ENCODE measurements around the gene PIK3C2A.
A peak's percentile ranks its signal among the peaks of the same experiment; 100 is the strongest.
"Not testable (repeated sequence)": the region's sequence is repeated elsewhere in the genome, so short reads cannot be mapped to it uniquely, and the experiment has no call there.

Gene PIK3C2A, protein sequence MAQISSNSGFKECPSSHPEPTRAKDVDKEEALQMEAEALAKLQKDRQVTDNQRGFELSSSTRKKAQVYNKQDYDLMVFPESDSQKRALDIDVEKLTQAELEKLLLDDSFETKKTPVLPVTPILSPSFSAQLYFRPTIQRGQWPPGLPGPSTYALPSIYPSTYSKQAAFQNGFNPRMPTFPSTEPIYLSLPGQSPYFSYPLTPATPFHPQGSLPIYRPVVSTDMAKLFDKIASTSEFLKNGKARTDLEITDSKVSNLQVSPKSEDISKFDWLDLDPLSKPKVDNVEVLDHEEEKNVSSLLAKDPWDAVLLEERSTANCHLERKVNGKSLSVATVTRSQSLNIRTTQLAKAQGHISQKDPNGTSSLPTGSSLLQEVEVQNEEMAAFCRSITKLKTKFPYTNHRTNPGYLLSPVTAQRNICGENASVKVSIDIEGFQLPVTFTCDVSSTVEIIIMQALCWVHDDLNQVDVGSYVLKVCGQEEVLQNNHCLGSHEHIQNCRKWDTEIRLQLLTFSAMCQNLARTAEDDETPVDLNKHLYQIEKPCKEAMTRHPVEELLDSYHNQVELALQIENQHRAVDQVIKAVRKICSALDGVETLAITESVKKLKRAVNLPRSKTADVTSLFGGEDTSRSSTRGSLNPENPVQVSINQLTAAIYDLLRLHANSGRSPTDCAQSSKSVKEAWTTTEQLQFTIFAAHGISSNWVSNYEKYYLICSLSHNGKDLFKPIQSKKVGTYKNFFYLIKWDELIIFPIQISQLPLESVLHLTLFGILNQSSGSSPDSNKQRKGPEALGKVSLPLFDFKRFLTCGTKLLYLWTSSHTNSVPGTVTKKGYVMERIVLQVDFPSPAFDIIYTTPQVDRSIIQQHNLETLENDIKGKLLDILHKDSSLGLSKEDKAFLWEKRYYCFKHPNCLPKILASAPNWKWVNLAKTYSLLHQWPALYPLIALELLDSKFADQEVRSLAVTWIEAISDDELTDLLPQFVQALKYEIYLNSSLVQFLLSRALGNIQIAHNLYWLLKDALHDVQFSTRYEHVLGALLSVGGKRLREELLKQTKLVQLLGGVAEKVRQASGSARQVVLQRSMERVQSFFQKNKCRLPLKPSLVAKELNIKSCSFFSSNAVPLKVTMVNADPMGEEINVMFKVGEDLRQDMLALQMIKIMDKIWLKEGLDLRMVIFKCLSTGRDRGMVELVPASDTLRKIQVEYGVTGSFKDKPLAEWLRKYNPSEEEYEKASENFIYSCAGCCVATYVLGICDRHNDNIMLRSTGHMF (N-terminal part only)

DNA sequence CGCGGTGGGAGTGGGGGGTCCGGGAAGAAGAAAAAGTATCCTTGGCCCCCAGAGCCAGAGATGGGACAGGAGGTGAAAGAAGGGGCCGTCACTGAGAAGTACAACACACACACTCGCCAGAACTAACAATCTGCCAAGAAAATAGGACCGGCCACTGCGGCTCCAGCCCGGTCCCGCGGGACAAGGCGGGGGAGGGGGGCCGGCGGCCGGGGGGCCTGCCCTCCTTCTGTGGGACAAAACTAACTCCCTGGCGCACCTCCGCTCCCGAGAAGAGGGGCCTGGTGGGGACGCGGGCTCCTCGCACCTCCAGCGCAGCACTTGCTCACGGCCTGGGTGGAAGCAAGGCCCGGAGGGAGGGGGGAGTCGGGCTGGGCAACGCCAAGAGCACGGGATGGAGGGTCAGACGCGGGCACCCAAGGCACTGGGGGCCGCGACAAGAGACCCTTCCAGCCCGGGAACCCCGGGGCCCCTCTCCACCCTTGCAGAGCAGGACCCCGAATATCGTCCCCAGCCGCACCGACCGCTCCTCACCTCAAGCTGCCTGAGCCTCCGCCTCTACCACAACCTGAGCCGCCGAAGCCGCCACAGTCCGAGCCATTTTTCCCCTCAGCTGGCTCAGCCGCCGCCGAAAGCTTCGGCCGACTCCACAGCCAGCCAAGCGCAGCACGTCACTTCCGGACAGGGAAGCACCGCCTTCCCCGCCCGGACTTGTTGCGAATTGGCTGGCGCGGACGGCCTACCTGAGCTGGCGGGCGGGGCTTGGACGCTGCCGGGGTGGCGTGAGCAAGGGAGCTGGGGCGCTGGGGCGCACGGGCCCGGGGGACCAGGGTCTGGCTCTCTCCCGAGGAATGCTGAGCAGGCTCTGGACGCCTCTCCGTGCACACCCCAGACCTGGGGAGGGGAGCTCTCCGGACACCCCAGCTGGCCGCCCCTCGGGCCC is at the start of gene PIK3C2A:
Gene PIK3C2A, minus strand, starts transcription at position 670 of the 940 bp plus-strand sequence. CDS start 38,245 bp downstream, outside the sequence.
- peak; percentile 95 for DNase-seq

DNA sequence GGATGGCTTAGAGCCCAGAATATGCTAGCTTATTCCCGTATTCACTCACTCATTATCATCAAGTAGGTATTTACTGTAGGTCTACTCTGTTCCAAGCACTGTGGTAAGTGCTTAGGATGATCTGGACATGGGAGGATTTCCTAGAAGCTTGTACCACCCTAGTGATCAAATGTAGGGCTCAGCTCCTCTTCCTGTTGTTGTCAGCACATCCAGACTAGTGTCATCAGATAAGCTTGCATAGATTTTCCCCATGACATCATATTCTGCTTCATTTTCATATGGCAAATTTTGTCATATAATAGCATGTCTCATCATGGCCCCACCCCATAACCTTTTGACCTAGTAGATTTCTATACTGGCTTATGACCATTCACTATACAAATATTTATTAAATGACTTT is 49.4 kb upstream of the PIK3C2A start:
- DNase-seq = no peak

DNA sequence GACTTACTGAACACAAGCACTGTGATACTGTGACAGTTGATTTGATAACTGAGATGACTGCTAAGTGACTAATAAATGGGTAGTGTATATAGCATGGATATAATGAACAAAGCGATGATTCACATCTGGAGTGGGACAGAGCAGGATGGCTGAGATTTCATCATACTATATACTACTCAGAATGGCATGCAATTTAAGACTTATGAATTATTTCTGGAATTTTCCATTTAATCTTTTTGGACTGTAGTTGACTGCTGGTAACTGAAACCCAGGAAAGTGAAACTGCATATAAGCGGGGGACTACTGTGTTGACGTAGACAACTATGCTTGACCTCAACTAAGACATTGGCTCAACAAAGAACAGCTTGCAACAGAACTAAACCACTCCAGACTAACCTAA is 48.7 kb upstream of the PIK3C2A start:
- DNase-seq = no peak

DNA sequence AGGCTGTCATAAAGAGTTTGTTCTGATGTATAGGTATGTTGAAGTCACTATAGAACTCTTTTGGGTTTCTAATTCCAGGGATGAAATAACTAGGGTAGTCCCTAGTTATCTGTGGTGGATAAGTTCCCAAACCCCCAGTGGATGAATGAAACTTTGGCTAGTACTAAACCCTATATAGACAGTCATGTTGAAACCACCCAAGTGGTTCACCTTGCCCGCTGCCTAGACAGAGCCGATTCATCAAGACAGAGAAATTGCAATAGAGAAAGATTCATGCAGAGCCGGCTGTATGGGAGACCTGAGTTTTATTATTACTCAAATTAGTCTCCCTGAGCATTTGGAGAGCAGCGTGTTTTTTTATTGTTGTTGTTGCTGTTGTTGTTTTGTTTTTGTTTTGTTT is 44.9 kb upstream of the PIK3C2A start:
- DNase-seq = no peak

DNA sequence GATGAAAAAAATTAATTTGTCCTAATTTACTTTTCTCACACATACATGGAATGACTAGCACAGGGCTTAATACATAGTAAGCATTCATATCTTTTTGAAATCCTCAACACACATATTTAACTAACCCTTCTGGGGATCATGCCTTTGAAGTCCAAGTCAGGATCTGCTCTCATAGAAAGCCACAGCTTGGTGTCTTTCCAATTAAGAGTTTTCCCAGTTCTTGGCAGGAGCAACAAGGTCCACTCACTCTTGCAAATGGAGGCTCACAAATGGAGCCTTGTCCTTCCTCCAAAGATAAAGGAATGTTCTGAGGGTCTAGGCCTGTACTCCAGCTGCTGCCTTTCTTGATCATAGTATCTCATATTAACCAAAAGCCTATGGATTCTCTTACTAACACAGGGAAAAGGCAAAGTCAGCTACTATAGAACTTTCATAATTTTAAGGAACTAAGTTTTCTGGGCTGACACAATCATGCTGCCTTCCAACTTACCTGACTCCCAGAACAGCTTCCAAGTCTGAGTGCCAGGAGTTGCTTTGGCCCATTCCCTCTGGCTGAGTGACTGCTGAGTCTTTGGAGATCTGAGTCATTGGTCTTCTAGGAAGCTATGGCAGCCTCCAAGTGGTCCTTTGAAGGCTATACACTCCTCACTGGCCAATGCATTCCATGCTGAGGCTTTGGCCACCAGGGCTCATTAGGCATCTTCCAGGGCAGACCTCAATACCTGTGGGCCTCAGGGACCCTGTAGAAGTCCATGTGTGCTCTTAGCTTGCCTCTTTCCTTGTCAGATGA is 43.0 kb upstream of the PIK3C2A start:
- no peak for DNase-seq

DNA sequence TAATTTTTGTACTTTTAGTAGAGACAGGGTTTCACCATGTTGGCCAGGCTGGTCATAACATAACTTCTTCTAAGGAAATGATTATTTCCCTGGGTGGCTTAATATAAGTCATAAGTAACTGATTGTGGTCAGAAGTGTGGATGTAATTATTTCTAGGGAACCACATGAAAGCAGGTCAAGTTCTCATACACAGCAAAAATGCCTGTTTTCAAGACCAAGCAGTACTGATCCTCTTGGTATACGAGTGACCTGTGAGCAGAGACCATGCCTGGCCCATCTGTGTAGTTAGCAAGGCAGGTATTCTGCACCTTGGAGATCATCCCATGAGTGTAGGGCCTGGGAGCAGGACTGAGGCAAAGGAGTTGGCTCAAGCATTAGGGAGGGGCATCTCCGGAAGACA is 36.3 kb upstream of the PIK3C2A start:
- no peak for DNase-seq

DNA sequence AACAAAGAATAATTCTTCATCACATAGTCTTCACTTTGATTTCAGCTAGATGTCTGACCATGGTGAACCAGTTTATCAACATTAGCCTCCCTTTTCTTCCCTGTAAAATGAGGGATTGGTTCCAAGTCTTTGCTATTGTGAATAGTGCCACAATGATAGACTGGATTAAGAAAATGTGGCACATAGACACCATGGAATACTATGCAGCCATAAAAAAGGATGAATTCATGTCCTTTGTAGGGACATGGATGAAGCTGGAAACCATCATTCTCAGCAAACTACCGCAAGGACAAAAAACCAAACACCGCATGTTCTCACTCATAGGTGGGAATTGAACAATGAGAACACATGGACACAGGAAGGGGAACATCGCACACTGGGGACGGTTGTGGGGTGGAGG is 35.2 kb upstream of the PIK3C2A start:
- DNase-seq = not testable (repeated sequence)

DNA sequence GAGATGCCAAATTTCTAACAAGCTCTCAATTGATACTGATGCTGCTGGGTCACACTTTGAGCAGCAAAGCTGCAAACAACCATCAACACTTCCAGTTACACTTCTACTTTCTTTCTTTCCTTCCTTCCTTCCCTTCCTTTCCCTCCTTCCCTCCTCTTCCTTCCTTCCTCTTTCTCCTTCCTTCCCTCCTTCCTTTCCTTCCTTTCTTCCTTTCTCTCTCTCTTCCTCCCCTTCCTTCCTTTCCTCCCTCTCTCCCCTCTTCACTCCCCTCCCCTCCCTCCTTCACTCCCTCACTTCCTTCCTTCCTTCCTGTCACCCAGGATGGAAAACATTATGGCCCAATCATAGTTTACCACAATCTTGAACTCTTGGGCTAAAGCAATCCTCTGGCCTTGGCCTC is 33.0 kb upstream of the PIK3C2A start:
- DNase-seq = no peak

DNA sequence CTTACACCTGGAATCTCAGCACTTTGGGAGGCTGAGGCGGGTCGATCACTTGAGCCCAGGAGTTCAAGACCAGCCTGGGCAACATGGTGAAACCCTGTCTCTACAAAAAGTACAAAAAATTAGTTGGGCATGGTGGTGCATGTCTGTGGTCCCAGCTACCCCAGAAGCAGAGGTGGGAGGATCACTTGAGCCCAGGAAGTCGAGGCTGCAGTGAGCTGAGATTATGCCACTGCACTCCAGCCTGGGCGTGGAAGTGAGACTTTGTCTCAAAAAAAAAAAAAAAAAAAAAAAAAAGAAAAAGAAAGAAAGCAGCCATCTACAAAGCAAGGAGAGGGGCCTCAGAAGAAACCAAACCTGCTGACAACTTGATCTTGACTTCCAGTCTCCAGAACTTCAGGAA is 32.1 kb upstream of the PIK3C2A start:
- DNase-seq = not testable (repeated sequence)

DNA sequence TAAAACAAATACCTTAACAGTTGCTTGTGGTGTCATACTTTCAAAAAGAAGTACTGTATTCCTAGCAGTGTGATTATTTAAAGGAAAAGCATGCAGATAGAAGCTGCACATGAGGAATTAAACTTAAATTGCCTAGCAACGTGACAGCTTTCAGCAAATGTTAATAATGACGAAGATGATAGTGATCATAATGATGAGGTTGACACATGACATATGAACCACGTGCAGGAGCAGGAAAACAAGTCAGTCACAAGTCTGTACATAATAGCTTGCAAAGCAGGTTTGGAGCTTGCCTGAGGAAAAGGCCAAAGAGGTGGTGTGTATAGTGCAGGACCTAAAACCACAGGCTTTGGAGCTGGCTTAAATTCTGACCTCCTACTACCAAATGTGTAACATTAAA is 30.6 kb upstream of the PIK3C2A start:
- DNase-seq = no peak

DNA sequence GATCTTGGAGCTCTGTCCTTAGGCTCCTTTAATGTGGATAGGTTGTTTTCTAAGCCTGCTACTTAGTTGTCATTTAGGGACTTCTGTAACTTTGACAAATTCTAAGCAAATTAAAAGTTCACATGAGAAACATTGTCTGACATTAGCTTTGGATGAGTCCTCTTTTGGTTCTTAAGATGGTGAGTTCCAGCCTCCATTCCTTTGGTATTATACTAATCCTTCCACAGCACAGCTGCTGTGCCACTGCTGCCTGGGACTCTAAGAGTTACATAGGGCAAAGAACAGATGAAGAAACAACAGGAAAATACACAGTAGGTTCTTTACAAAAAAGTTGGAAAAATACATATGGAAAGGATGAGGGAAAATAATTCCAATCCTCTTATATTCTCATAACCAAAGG is 25.3 kb upstream of the PIK3C2A start:
- no peak for DNase-seq

DNA sequence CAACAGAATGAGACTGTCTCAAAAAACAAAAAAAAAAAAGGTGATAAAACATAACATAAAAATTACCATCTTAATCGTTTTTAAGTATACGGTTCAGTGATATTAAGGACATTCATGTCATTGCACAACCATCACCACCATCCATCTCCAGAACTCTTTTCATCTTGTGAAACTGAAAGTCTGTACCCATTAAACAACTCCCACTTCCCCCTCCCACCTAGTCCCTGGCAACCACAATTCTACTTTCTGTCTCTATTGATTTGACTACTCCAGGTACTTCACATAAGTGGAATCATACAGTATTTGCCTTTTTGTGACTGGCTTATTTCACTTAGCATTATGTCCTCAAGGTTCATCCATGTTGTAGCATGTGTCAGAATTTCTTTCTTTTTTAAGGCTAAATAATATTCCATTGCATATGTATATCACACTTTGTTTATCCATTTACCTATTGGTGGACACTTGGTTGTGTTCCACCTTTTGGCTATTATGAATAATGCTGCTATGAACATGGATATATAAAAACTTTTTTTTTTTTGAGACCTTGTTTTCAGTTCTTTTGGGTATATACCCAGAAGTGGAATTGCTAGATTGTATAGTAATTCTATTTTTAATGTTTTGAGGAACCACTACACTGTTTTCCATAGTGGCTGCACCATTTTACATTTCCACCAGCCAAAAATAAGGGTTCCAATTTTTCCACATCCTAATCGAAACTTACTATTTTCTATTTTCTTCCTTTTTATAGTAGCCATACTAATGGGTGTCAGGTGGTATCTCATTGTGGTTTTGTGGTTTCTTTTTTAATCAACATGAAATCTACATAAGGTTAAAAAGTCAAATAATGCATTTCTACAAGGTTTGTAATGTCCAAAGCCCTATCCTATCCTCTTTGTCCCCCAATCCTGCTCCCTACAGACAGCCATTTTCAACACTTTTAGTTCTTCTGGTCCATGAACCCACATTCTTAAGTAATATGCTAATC is 23.4 kb upstream of the PIK3C2A start:
- DNase-seq = no peak

DNA sequence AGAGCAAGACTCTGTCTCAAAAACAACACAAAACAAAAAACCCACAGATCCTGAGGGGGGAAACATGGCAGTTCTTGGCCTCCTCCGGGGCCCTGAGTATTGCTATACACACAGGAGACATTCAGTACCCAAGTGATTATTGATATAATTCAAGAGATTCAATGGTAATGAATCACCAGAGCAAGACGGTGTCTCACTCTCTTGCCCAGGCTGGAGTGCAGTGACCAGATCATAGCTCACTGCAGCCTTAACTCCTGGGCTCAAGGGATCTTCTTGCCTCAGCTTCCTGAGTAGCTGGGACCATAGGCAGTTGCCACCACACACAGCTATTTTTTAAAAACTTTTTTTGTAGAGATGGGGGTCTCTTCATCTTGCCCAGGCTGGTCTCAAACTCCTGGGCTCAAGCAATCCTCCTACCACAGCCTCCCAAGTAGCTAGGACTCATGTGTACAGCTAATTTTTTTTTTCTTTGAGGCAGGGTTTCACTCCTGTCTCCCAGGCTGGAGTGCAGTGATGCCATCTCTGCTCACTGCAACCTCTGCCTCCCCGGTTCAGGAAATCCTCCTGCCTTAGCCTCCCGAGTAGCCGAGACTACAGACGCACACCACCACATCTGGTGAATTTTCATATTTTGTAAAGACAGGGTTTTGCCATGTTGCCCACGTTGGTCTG is 21.8 kb upstream of the PIK3C2A start:
- DNase-seq = no peak

DNA sequence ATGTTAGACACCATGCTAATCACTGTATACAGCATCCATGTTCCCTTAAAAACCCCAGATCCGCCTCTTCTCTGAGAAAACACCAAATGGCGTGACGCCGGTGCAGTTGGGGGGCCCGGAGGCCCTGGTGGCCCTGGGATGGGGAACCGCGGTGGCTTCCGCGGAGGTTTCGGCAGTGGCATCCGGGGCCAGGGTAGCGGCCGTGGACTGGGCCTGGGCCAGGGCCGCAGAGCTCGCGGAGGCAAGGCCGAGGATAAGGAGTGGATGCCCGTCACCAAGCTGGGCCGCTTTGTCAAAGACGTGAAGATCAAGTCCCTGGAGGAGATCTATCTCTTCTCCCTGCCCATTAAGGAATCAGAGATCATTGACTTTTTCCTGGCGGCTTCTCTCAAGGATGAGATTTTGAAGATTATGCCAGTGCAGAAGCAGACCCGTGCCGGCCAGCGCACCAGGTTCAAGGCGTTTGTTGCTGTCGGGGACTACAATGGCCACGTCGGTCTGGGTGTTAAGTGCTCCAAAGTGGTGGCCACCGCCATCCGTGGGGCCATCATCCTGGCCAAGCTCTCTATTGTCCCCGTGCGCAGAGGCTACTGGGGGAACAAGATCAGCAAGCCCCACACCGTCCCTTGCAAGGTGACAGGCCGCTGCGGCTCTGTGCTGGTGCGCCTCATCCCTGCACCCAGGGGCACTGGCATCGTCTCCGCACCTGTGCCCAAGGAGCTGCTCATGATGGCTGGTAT is 20.6 kb upstream of the PIK3C2A start:
- not testable (repeated sequence) for DNase-seq

DNA sequence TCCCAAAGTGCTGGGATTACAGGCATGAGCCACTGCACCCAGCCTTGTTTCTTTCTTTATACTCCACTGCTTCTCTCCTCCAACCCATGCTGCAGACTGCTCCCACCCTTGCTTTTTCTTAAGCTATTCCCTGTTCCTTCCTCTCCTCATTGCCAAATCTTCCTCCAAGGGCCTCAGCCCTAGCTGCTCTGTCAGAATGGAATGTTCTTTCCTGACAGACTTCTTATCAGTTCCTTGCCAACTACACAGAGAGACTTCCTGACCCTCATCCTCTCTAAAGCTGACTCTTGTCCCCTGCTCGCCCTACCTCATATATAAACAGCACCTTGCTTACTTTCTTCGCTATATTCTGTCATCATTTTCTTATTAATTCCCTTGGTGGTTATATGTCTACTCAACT is 16.9 kb upstream of the PIK3C2A start:
- DNase-seq = no peak

DNA sequence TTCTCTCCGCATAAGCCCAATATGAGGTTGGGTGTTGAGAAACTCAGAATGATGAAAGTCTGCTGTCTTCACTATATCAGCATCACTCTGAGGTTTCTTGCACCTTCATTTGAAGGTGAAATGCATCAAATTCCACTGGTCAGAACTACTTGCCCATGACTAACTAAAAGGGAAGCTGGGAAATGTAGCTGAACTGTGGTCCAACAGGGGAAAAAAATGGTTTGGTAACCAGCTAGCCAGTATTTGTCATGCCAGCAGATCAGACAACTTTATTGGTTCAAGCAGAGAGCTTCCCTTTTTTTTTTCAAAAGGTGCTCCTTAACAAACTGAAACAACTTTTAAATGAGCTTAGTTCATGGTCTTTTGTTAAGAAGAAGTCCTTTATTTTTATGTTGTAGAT is 14.2 kb upstream of the PIK3C2A start:
- DNase-seq = no peak

DNA sequence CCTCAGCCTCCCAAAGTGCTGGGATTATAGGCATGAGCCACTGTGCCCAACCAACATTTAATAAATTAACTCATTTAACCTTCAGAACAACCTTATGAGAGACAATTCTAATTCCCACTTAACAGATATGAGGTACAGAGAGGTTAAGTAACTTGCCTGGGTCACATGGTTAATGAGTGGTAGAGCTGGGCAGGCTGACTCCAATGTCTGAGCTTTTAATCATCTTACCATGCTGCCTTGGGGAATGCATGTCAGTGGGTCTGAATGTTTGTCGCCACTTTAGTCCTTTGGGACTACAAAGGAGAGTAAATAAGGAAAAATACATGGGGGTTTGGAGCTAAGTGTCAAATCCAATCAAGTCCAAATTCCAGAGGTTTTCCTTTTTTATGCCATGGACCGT is 11.2 kb upstream of the PIK3C2A start:
- DNase-seq = no peak

DNA sequence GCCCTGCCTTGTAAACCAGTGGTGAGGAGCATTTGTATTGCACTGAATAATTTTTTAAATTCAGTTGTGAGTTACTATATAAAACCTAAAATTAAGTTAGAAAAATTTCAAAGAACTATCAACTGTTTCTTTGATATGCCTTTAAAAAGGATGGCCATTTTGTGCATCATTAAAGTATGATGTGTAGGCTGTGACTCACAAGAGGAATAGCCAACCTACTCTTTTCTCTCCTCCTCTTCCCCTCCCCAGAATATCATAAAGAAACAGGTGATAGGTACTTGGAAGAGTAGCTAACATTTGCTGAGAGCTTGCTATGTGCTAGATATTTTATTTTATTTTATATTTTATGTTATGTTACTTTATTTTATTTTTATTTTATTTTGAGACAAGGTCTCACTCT is 10.6 kb upstream of the PIK3C2A start:
- no peak for DNase-seq

DNA sequence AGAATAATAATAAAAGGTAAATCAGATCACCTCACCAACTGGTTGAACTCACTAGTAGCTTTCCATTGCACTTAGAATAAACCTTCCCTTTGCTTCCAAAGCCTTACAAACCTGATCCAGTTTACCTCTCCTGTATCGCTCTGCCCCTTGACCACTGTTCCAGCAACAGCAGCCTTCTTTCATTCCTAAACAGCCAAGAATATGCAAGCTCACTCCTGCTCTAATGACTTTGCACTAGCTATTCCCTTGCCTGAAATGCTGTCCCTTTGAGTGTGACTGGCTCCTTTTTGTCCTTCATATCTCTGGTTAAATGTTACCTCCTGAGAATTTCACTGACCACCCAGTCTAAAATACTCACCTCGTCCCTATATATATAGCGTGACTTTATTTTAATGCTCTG is 9.6 kb upstream of the PIK3C2A start:
- no peak for DNase-seq

Measured in hematopoietic multipotent progenitor cell treated with erythropoietin and hydrocortisone succinate and interleukin-3 and kit ligand, for 8 days (in vitro differentiated cells).